ENCODE data around the gene FAF1. TPM values are rescaled to one million over a fixed set of nuclear protein-coding genes. Genes with fewer than 3 reads are reported as not detected.

FAF1 gene
- total RNA-seq, 1 donor from 2014 or later, result 52.7 TPM

- FAIRE-seq (no peak), DNase-seq (ENCODE audit: low read depth) (no peak)
- H3K36me3 ChIP-seq (ENCODE audit: control insufficient read depth, insufficient read depth, low read length), result no peaks in the 10 kb centered on the region
- no peak overlapping the region for H3K4me3 ChIP-seq (ENCODE audit: low read depth, low read length)
- no peaks in the 10 kb centered on the region for H3K27me3 ChIP-seq (ENCODE audit: control insufficient read depth, insufficient read depth, low read length)
- TF ChIP-seq CTCF (IDR thresholded peaks at IDR 0.05; ENCODE audit: insufficient read depth, low read length, severe bottlenecking), result no peak
These were observed 36.0 kb upstream of the FAF1 start for GRCh38 chr1:50996083-50996482.

GRCh38 chr1:50995651-50996050, 35.6 kb upstream of the FAF1 start:
- no peak for FAIRE-seq

GRCh38 chr1:50994997-50995396, 34.9 kb upstream of the FAF1 start:
- no peak for FAIRE-seq
- TF ChIP-seq CTCF (IDR thresholded peaks at IDR 0.05; ENCODE audit: insufficient read depth, low read length, severe bottlenecking), result no peak

More at GRCh38 chr1:50995651-50996050, 35.6 kb upstream of the FAF1 start:
- Histone ChIP-seq H3K36me3 (ENCODE audit: control insufficient read depth, insufficient read depth, low read length) (no peaks in the 10 kb centered on the region), H3K4me3 (ENCODE audit: low read depth, low read length) (no peak overlapping the region), H3K27me3 (ENCODE audit: control insufficient read depth, insufficient read depth, low read length) (no peaks in the 10 kb centered on the region)
- TF ChIP-seq CTCF (IDR thresholded peaks at IDR 0.05; ENCODE audit: insufficient read depth, low read length, severe bottlenecking), result no peak
- DNase-seq (ENCODE audit: low read depth), result no peak

GRCh38 chr1:50993645-50994044, 33.6 kb upstream of the FAF1 start:
- DNase-seq (ENCODE audit: low read depth) (no peak), FAIRE-seq (no peak)
- Histone ChIP-seq H3K36me3 (ENCODE audit: control insufficient read depth, insufficient read depth, low read length) (no peaks in the 10 kb centered on the region), H3K4me3 (ENCODE audit: low read depth, low read length) (no peak overlapping the region), H3K27me3 (ENCODE audit: control insufficient read depth, insufficient read depth, low read length) (no peaks in the 10 kb centered on the region)
- TF ChIP-seq CTCF (IDR thresholded peaks at IDR 0.05; ENCODE audit: insufficient read depth, low read length, severe bottlenecking), result no peak

More at GRCh38 chr1:50994997-50995396, 34.9 kb upstream of the FAF1 start:
- no peak for DNase-seq (ENCODE audit: low read depth)
- Histone ChIP-seq H3K36me3 (ENCODE audit: control insufficient read depth, insufficient read depth, low read length) (no peaks in the 10 kb centered on the region), H3K4me3 (ENCODE audit: low read depth, low read length) (no peak overlapping the region), H3K27me3 (ENCODE audit: control insufficient read depth, insufficient read depth, low read length) (no peaks in the 10 kb centered on the region)

GRCh38 chr1:50992532-50993318, 32.7 kb upstream of the FAF1 start:
- Histone ChIP-seq H3K36me3 (ENCODE audit: control insufficient read depth, insufficient read depth, low read length) (no peaks in the 10 kb centered on the region), H3K27me3 (ENCODE audit: control insufficient read depth, insufficient read depth, low read length) (no peaks in the 10 kb centered on the region), H3K4me3 (ENCODE audit: low read depth, low read length) (no peak overlapping the region)
- FAIRE-seq (no peak), DNase-seq (ENCODE audit: low read depth) (no peak)
- no peak for TF ChIP-seq CTCF (IDR thresholded peaks at IDR 0.05; ENCODE audit: insufficient read depth, low read length, severe bottlenecking)

- no peak for DNase-seq (ENCODE audit: low read depth)
- no peak for FAIRE-seq
These were observed 29.6 kb upstream of the FAF1 start for GRCh38 chr1:50989694-50990093.

More at GRCh38 chr1:50989694-50990093, 29.6 kb upstream of the FAF1 start:
- Histone ChIP-seq H3K36me3 (ENCODE audit: control insufficient read depth, insufficient read depth, low read length) (no peaks in the 10 kb centered on the region), H3K4me3 (ENCODE audit: low read depth, low read length) (no peak overlapping the region), H3K27me3 (ENCODE audit: control insufficient read depth, insufficient read depth, low read length) (no peaks in the 10 kb centered on the region)
- no peak for TF ChIP-seq CTCF (IDR thresholded peaks at IDR 0.05; ENCODE audit: insufficient read depth, low read length, severe bottlenecking)

Data from bronchial epithelial cell (primary cell).